HCT116 (cell line): ENCODE results near the gene ARL5A. TPM values are rescaled to one million over a fixed set of nuclear protein-coding genes. Genes with fewer than 3 reads are reported as not detected.

Experiments used
- ATAC-seq: fragments of 200-7000 bp; cut with Tn5 transposase; 2 replicates; pipeline ENCODE4 v1.9.1; 2020; ENCODE audit warnings: mild to moderate bottlenecking, moderate library complexity
- BruUV-seq: library from RNA; stranded (reverse); fragments of 400-500 nt; replicated peaks from 2 replicates; lab custom pipeline; 2021; lab: Mats Ljungman, UMichigan
- CTCF ChIA-PET: fragments of 300-600 bp; sonication (Branson Sonifier 250); formaldehyde crosslinking; loops from one replicate; lab custom pipeline; 2021; ENCODE audit warnings: antibody characterized with exemption; lab: Charles Lee
- POLR2A ChIA-PET: fragments of 300-600, 350-600 bp; sonication (Branson Sonifier 250); formaldehyde crosslinking; loops from one replicate; lab custom pipeline; 2021; ENCODE audit warnings: antibody characterized with exemption; lab: Charles Lee
- RAD21 ChIA-PET, 2 experiments: fragments of 300-600 bp; sonication (Branson Sonifier 250); formaldehyde crosslinking; loops; one replicate each; lab custom pipeline; 2023; ENCODE audit warnings: low total read pairs in 2 of 2; ENCODE audit not compliant: uncharacterized antibody in 2 of 2, unreplicated experiment in 2 of 2, low non-redundant PET in 1 of 2; lab: Charles Lee
- DNase-seq: peaks from one replicate; pipeline ENCODE4 v3.0.0-alpha.2; 2010; ENCODE audit warnings: low read depth, low spot score
- H2AFZ ChIP-seq: fragments of 200-600 bp; shearing (Covaris generic), sonication (generic); 2 replicates; pipeline ENCODE4 v1.6.1; 2017; ENCODE audit warnings: low read depth, mixed run types, mixed read lengths, antibody characterized with exemption, low read length; ENCODE audit not compliant: poor library complexity, severe bottlenecking
- H3K27ac ChIP-seq: 2 replicates; pipeline ENCODE4 v1.5.1; 2012; ENCODE audit warnings: low read depth, low read length
- H3K27me3 ChIP-seq: fragments of 200-600 bp; sonication (generic); 2 replicates; pipeline ENCODE4 v1.6.1; 2016; ENCODE audit warnings: mixed run types, low read length, mixed read lengths; ENCODE audit not compliant: insufficient read depth
- H3K36me3 ChIP-seq, 2 experiments: fragments of 200-500 bp in 1 of 2; fragments of 200-600 bp in 1 of 2; sonication (Bioruptor generic) in 1 of 2; sonication (generic) in 1 of 2; 2 replicates each; pipeline versions ENCODE4 v1.5.1 to v1.6.1; 2014 to 2016; ENCODE audit warnings: low read length in 2 of 2, inconsistent platforms in 1 of 2, mixed read lengths in 1 of 2, mixed run types in 1 of 2; ENCODE audit not compliant: insufficient read depth in 2 of 2, control insufficient read depth in 1 of 2
- H3K4me1 ChIP-seq, 2 experiments: fragments of 200-600 bp in 1 of 2; sonication (generic) in 1 of 2; 2 replicates each; pipeline versions ENCODE4 v1.5.1 to v1.6.1; 2012 to 2017; ENCODE audit warnings: low read length in 2 of 2, inconsistent platforms in 1 of 2, mild to moderate bottlenecking in 1 of 2, mixed read lengths in 1 of 2, mixed run types in 1 of 2, moderate library complexity in 1 of 2; ENCODE audit not compliant: insufficient read depth in 2 of 2, control insufficient read depth in 1 of 2
- H3K4me2 ChIP-seq: fragments of 200-600 bp; sonication (generic); 2 replicates; pipeline ENCODE4 v1.6.1; 2017; ENCODE audit warnings: mixed run types, low read length, mixed read lengths
- H3K4me3 ChIP-seq, 2 experiments: fragments of 200-600 bp in 1 of 2; sonication (generic) in 1 of 2; replicated peaks in 1 of 2; 2 replicates each; pipeline ENCODE4 v1.5.1; 2011 to 2016; ENCODE audit warnings: low read length in 2 of 2, control low read depth in 1 of 2, low read depth in 1 of 2, mild to moderate bottlenecking in 1 of 2, mixed read lengths in 1 of 2, mixed run types in 1 of 2
- H3K79me2 ChIP-seq: fragments of 200-600 bp; sonication (generic); 2 replicates; pipeline ENCODE4 v1.6.1; 2017; ENCODE audit warnings: mild to moderate bottlenecking, mixed run types, low read length, moderate library complexity, mixed read lengths; ENCODE audit not compliant: insufficient read depth
- H3K9ac ChIP-seq: fragments of 200-600 bp; sonication (generic); 2 replicates; pipeline ENCODE4 v1.6.1; 2016; ENCODE audit warnings: low read length, mixed read lengths
- H3K9me2 ChIP-seq: fragments of 200-600 bp; sonication (generic), shearing (Covaris generic); 2 replicates; pipeline ENCODE4 v1.6.1; 2017; ENCODE audit warnings: mixed run types, mild to moderate bottlenecking, moderate library complexity; ENCODE audit not compliant: insufficient read depth
- H3K9me3 ChIP-seq, 2 experiments: fragments of 200-500 bp in 1 of 2; fragments of 200-600 bp in 1 of 2; sonication (Bioruptor generic) in 1 of 2; sonication (generic) in 1 of 2; 2 replicates each; pipeline ENCODE4 v1.6.1; 2014 to 2017; ENCODE audit warnings: low read length in 2 of 2, mixed read lengths in 2 of 2, inconsistent platforms in 1 of 2, low read depth in 1 of 2, mild to moderate bottlenecking in 1 of 2, mixed run types in 1 of 2, moderate library complexity in 1 of 2; ENCODE audit not compliant: control insufficient read depth in 1 of 2, insufficient read depth in 1 of 2
- H4K20me1 ChIP-seq: fragments of 200-600 bp; sonication (generic), shearing (Covaris generic); 2 replicates; pipeline ENCODE4 v1.6.1; 2017; ENCODE audit warnings: mixed run types, mild to moderate bottlenecking, moderate library complexity; ENCODE audit not compliant: insufficient read depth
- CBX3 ChIP-seq: IDR thresholded peaks from 2 replicates; pipeline ENCODE4 v1.6.1; 2012; ENCODE audit warnings: low read depth
- CTCF ChIP-seq, 3 experiments: fragments of 200-600 bp in 1 of 3; sonication (generic) in 1 of 3; IDR thresholded peaks in 2 of 3; conservative IDR thresholded peaks in 1 of 3; 2 replicates each; pipeline ENCODE4 v1.5.1; 2012 to 2017; ENCODE audit warnings: low read depth in 2 of 3, low read length in 2 of 3, antibody characterized with exemption in 1 of 3, borderline replicate concordance in 1 of 3, control low read depth in 1 of 3, mild to moderate bottlenecking in 1 of 3, mixed read lengths in 1 of 3, mixed run types in 1 of 3, moderate library complexity in 1 of 3; ENCODE audit not compliant: insufficient read depth in 1 of 3
- EGR1 ChIP-seq: IDR thresholded peaks from 2 replicates; pipeline ENCODE4 v1.6.1; 2012; ENCODE audit warnings: low read depth
- ELF1 ChIP-seq: IDR thresholded peaks from 2 replicates; pipeline ENCODE4 v1.6.1; 2012; ENCODE audit warnings: low read depth, borderline replicate concordance
- EZH2phosphoT487 ChIP-seq: fragments of 200-600 bp; IDR thresholded peaks from 2 replicates; pipeline ENCODE4 v1.6.1; 2018; ENCODE audit warnings: antibody characterized with exemption, borderline replicate concordance
- FOSL1 ChIP-seq: IDR thresholded peaks from 2 replicates; pipeline ENCODE4 v1.6.1; 2012; ENCODE audit warnings: low read depth
- MAX ChIP-seq: IDR thresholded peaks from 2 replicates; pipeline ENCODE4 v1.6.1; 2012
- POLR2A ChIP-seq: IDR thresholded peaks from 2 replicates; pipeline ENCODE4 v1.7.0; 2011; ENCODE audit warnings: borderline replicate concordance; ENCODE audit not compliant: insufficient read depth, insufficient read length; ENCODE audit errors: extremely low read depth
- POLR2AphosphoS5 ChIP-seq: IDR thresholded peaks from 2 replicates; pipeline ENCODE4 v1.6.1; 2011; ENCODE audit warnings: mild to moderate bottlenecking, low read depth, low read length, moderate library complexity
- SIN3A ChIP-seq: IDR thresholded peaks from 2 replicates; pipeline ENCODE4 v1.6.1; 2012; ENCODE audit warnings: low read depth
- SP1 ChIP-seq: IDR thresholded peaks from 2 replicates; pipeline ENCODE4 v1.6.1; 2012; ENCODE audit warnings: low read depth
- SRF ChIP-seq: IDR thresholded peaks from 2 replicates; pipeline ENCODE4 v1.6.1; 2012; ENCODE audit warnings: low read depth
- TCF7L2 ChIP-seq: IDR thresholded peaks from 2 replicates; pipeline ENCODE4 v1.7.0; 2011; ENCODE audit warnings: borderline replicate concordance, inconsistent platforms; ENCODE audit not compliant: insufficient read depth, insufficient read length; ENCODE audit errors: extremely low read depth
- YY1 ChIP-seq: IDR thresholded peaks from 2 replicates; pipeline ENCODE4 v1.6.1; 2011; ENCODE audit warnings: low read length, low read depth, moderate library complexity, mild to moderate bottlenecking; ENCODE audit not compliant: insufficient replicate concordance; ENCODE audit errors: extremely low read depth
- ZBTB33 ChIP-seq: IDR thresholded peaks from 2 replicates; pipeline ENCODE4 v1.6.1; 2011; ENCODE audit warnings: mild to moderate bottlenecking, low read length, moderate library complexity; ENCODE audit not compliant: insufficient replicate concordance; ENCODE audit errors: extremely low read depth
- ZFX ChIP-seq: fragments of 450-650 bp; IDR thresholded peaks from 2 replicates; pipeline ENCODE4 v1.6.1; 2017
- intact Hi-C: fragments of 100-400 bp; cut with micrococcal nuclease; formaldehyde crosslinking; loops from 2 replicates; pipeline ENCODE4 v1.10.0; 2022
- total RNA-seq: library from RNA; stranded (reverse); gene quantifications from one replicate; pipeline ENCODE4 v1.2.1, GENCODE V29; 2021; ENCODE audit not compliant: unreplicated experiment
- TF ChIP-seq, protein P1 (sequence below): IDR thresholded peaks from 2 replicates; pipeline ENCODE4 v1.6.1; 2012

Gene ARL5A
- total RNA-seq, 1 experiment from 2014 or later = 74.4 TPM

GRCh38 chr2:151805961-151806360, 22.3 kb downstream of the ARL5A start:
- Histone ChIP-seq H3K4me3 (no peak overlapping the region), H2AFZ (no peak overlapping the region), H3K4me2 (no peak overlapping the region), H3K27me3 (no peaks in the 10 kb centered on the region), H3K9ac (no peak overlapping the region), H4K20me1 (peaks cover 9% of the 10 kb centered on the region; the same call in 1 of the 2 replicates), H3K79me2 (peaks cover 9% of the 10 kb centered on the region; the same call in 1 of the 2 replicates), H3K36me3 (peaks cover 10 to 15% of the 10 kb centered on the region in 2 experiments), H3K9me3 (no peaks in the 10 kb centered on the region), H3K4me1 (no peaks in the 10 kb centered on the region), H3K9me2 (no peaks in the 10 kb centered on the region), H3K27ac (no peak overlapping the region)
- intact Hi-C loops = no loop called here
- DNase-seq = no peak
- no peak for ATAC-seq
- ChIA-PET RAD21 (no interaction called here), CTCF (interaction anchor here (1.4 kb wide), 1 partner anchor 14 kb away, joined by 4 read pairs; no protein-coding TSS in a partner anchor), POLR2A (no interaction called here)
- TF ChIP-seq SIN3A (no peak), CBX3 (no peak), FOSL1 (no peak), SP1 (no peak)
- TF ChIP-seq, protein P1, sequence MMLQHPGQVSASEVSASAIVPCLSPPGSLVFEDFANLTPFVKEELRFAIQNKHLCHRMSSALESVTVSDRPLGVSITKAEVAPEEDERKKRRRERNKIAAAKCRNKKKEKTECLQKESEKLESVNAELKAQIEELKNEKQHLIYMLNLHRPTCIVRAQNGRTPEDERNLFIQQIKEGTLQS = no peak
- no TSS peak for BruUV-seq

DNA sequence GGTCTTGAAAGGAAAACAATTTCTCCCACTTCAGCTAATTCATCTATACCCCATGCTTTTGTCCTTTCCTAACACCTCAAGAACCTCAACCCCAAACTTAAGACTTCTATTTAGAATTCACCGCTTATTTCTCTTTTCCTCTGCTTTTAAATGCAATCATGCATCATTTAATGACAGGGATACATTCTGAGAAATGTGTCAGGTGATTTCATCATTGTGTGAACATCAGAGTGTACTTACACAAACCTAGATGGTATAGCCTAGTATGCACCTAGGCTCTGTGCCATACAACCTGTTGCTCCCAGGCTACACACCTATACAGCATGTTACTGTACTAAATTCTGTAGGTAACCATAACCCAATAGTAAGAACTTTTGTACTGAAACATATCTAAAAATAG, 22.9 kb downstream of the ARL5A start:
- Histone ChIP-seq H3K4me1 (no peaks in the 10 kb centered on the region), H3K79me2 (peaks cover 5% of the 10 kb centered on the region; the same call in 1 of the 2 replicates), H4K20me1 (peaks cover 9% of the 10 kb centered on the region; the same call in 1 of the 2 replicates), H2AFZ (no peak overlapping the region), H3K4me3 (no peak overlapping the region), H3K36me3 (peaks cover 12 to 15% of the 10 kb centered on the region in 2 experiments), H3K9me3 (no peaks in the 10 kb centered on the region), H3K27ac (no peak overlapping the region), H3K9me2 (no peaks in the 10 kb centered on the region), H3K9ac (no peak overlapping the region), H3K27me3 (no peaks in the 10 kb centered on the region), H3K4me2 (no peak overlapping the region)
- DNase-seq (no peak), ATAC-seq (no peak)
- RAD21 ChIA-PET = no interaction called here
- intact Hi-C loops = no loop called here
- no TSS peak for BruUV-seq
- POLR2A ChIA-PET = no interaction called here
- CTCF ChIA-PET = no interaction called here
- no peak for TF ChIP-seq ZBTB33
- TF ChIP-seq ZFX = no peak
- TF ChIP-seq ELF1 = no peak
- TF ChIP-seq TCF7L2 = no peak
- no peak for TF ChIP-seq MAX
- no peak for TF ChIP-seq SP1
- no peak for TF ChIP-seq CBX3
- TF ChIP-seq FOSL1 = no peak
- no peak for TF ChIP-seq SIN3A
- no peak for TF ChIP-seq POLR2AphosphoS5
- TF ChIP-seq EZH2phosphoT487 = no peak
- TF ChIP-seq POLR2A = no peak
- TF ChIP-seq EGR1 = no peak
- TF ChIP-seq SRF = no peak
- TF ChIP-seq YY1 = no peak
- TF ChIP-seq CTCF (IDR thresholded peaks at IDR 0.05 in 2 of 3, conservative IDR thresholded peaks at IDR 0.05 in 1 of 3; ENCODE audit: borderline replicate concordance in 1 of 3, insufficient read depth in 1 of 3, low read depth in 2 of 3, low read length in 2 of 3) = no peak
